RWPE2 (cell line): Measurements from ENCODE around the gene DNAH3.
"Not testable (repeated sequence)": the region's sequence is repeated elsewhere in the genome, so short reads cannot be mapped to it uniquely, and the experiment has no call there.

ENCODE experiments used
- ATAC-seq: fragments of 200-7000 bp; cut with Tn5 transposase; 3 replicates; pipeline ENCODE4 v1.9.1; 2021; ENCODE audit warnings: low read depth
- DNase-seq: peaks from one replicate; pipeline ENCODE4 v3.0.0-alpha.2; 2020; ENCODE audit warnings: low spot score
- H3K27ac ChIP-seq: fragments of 450-650 bp; 2 replicates; pipeline ENCODE4 v1.5.1; 2017; ENCODE audit warnings: mild to moderate bottlenecking; ENCODE audit not compliant: poor library complexity, severe bottlenecking
- H3K27me3 ChIP-seq: fragments of 250-450 bp; sonication (Bioruptor Pico); 2 replicates; pipeline ENCODE4 v1.5.1; 2021; ENCODE audit warnings: mild to moderate bottlenecking, moderate library complexity; ENCODE audit not compliant: insufficient read depth, poor library complexity, severe bottlenecking
- H3K36me3 ChIP-seq: fragments of 250-450 bp; sonication (Bioruptor Pico); 2 replicates; pipeline ENCODE4 v1.5.1; 2020; ENCODE audit warnings: low read depth, mild to moderate bottlenecking, moderate library complexity
- H3K4me1 ChIP-seq: fragments of 250-450 bp; sonication (Bioruptor Pico); 2 replicates; pipeline ENCODE4 v1.5.1; 2021; ENCODE audit warnings: mild to moderate bottlenecking, moderate library complexity; ENCODE audit not compliant: insufficient read depth, poor library complexity, severe bottlenecking
- H3K4me3 ChIP-seq: fragments of 250-450 bp; sonication (Bioruptor Pico); 2 replicates; pipeline ENCODE4 v1.5.1; 2021; ENCODE audit warnings: mild to moderate bottlenecking, moderate library complexity; ENCODE audit not compliant: severe bottlenecking
- H3K9me3 ChIP-seq: fragments of 250-450 bp; sonication (Bioruptor Pico); 2 replicates; pipeline ENCODE4 v1.5.1; 2021; ENCODE audit warnings: mild to moderate bottlenecking, moderate library complexity; ENCODE audit not compliant: severe bottlenecking
- TF ChIP-seq, protein P1 (sequence below): fragments of 450-650 bp; IDR thresholded peaks from one replicate; pipeline ENCODE4 v1.5.1; 2017; ENCODE audit warnings: mild to moderate bottlenecking, moderate library complexity; ENCODE audit not compliant: poor library complexity, severe bottlenecking

Gene DNAH3

DNA sequence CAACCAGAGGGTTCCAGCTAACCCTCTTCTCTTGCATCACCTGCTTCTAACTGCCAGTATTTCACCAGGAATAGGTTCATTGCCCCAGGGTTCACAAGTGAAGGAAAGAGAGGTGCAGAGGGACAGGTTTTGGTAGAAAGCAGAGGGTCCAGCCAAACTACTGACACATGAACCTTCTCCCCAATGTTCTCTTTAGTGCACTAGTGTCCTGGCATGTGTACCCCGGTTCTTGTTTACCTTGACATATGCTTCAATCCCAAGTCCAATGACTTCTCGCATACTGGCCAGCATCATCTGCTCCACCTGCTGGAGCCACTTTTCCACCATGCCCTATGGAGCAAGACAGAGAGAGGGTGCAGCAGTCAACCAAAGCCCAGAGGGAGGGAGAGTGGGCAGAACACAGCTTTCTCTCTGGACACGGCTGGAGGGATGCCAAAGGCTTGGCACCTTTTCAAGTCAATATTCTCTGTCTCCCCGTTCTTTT, 90.6 kb downstream of the DNAH3 start:
- H3K9me3 ChIP-seq: no peaks in the 10 kb centered on the region
- no peaks in the 10 kb centered on the region for H3K4me1 ChIP-seq
- H3K27ac ChIP-seq: no peak overlapping the region
- no peak for ATAC-seq
- H3K36me3 ChIP-seq: no peaks in the 10 kb centered on the region
- TF ChIP-seq, protein P1, sequence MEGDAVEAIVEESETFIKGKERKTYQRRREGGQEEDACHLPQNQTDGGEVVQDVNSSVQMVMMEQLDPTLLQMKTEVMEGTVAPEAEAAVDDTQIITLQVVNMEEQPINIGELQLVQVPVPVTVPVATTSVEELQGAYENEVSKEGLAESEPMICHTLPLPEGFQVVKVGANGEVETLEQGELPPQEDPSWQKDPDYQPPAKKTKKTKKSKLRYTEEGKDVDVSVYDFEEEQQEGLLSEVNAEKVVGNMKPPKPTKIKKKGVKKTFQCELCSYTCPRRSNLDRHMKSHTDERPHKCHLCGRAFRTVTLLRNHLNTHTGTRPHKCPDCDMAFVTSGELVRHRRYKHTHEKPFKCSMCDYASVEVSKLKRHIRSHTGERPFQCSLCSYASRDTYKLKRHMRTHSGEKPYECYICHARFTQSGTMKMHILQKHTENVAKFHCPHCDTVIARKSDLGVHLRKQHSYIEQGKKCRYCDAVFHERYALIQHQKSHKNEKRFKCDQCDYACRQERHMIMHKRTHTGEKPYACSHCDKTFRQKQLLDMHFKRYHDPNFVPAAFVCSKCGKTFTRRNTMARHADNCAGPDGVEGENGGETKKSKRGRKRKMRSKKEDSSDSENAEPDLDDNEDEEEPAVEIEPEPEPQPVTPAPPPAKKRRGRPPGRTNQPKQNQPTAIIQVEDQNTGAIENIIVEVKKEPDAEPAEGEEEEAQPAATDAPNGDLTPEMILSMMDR: no peak
- no peak overlapping the region for H3K4me3 ChIP-seq
- DNase-seq: no peak
- H3K27me3 ChIP-seq: no peaks in the 10 kb centered on the region

DNA sequence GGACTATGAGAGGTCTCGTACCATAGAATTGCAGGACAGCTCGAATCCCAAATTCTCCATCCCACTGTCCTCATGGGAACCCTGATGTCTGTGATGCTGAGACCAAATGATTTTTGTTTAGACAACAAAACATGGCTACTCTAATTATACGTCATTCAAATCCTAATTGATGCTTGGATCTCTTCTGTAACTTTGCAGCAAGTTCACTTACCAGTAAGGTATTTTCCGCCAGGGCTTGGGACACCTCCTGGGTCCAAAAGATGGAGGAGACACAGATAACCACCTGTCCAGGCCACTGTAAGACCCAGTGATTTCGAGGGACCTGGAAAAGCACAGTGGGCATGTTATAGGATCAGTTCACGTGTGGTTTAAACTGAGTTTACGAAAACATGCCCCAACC, 92.8 kb downstream of the DNAH3 start:
- no peak overlapping the region for H3K4me3 ChIP-seq
- TF ChIP-seq, protein P1: no peak
- no peaks in the 10 kb centered on the region for H3K36me3 ChIP-seq
- no peaks in the 10 kb centered on the region for H3K9me3 ChIP-seq
- H3K4me1 ChIP-seq: no peaks in the 10 kb centered on the region
- ATAC-seq (no peak), DNase-seq (no peak)
- H3K27ac ChIP-seq: no peak overlapping the region
- no peaks in the 10 kb centered on the region for H3K27me3 ChIP-seq

DNA sequence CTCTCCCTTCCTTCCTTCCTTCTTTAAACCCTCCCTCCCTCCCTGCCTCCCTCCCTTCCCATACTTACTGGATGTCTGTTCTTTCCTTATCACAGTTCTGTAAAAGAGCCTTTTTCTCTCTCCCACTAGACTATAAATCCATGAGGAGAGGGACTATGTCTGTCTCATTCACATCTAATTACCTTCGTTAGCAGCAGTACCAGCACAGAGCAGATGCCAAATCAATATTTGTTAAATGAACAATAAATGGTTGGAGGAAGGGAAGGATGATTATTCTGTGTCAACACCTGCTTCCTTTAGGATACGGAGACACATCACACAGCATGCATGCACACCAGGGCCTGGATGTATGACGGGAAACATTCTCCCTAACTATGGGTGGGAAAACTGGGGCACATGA, 94.2 kb downstream of the DNAH3 start:
- H3K4me3 ChIP-seq: no peak overlapping the region
- H3K4me1 ChIP-seq: no peaks in the 10 kb centered on the region
- no peaks in the 10 kb centered on the region for H3K27me3 ChIP-seq
- TF ChIP-seq, protein P1: no peak
- ATAC-seq: no peak
- no peaks in the 10 kb centered on the region for H3K36me3 ChIP-seq
- no peaks in the 10 kb centered on the region for H3K9me3 ChIP-seq
- no peak for DNase-seq
- no peak overlapping the region for H3K27ac ChIP-seq

DNA sequence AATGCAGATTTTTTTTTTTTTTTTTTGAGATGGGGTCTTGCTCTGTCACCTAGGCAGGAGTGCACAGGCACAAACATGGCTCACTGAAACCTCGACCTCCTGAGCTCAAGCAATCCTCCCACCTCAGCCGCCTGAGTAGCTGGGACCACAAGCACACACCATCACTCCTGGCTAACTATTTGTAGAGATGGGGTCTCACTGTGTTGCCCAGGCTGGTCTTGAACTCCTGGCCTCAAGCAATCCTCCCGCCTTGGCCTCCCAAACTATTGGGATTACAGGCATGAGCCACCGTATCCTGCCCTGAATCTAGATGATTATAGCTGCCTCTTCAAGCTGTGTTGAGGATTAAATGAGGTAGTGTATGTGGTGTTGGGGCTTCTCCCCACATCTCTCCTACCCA, 94.9 kb downstream of the DNAH3 start:
- not testable (repeated sequence) for H3K27ac ChIP-seq, H3K4me3 ChIP-seq, H3K4me1 ChIP-seq, H3K36me3 ChIP-seq, H3K9me3 ChIP-seq, ATAC-seq, DNase-seq, H3K27me3 ChIP-seq

DNA sequence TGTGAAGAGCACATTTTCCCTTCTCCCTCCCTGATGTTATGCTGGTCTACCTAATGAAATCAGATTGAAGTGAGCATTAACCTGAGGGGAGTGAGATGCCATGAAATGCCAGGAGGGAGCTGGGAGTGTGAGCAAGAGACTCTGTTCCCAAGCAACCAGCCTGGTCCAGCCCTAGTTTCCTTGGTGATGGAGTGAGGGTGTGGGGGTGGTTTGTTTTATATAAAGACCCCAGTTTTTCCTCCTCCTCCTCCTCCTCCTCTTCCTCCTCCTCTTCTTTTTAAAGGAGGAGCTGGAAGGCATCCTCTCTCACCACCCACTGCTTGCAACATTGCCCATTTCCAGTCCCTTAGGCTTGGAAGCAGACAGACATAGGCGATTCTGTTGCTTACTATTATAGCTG, 97.1 kb downstream of the DNAH3 start:
- TF ChIP-seq, protein P1: no peak
- H3K27me3 ChIP-seq: no peaks in the 10 kb centered on the region
- no peaks in the 10 kb centered on the region for H3K36me3 ChIP-seq
- ATAC-seq: no peak
- H3K9me3 ChIP-seq: no peaks in the 10 kb centered on the region
- H3K27ac ChIP-seq: no peak overlapping the region
- H3K4me1 ChIP-seq: no peaks in the 10 kb centered on the region
- no peak for DNase-seq
- H3K4me3 ChIP-seq: no peak overlapping the region

DNA sequence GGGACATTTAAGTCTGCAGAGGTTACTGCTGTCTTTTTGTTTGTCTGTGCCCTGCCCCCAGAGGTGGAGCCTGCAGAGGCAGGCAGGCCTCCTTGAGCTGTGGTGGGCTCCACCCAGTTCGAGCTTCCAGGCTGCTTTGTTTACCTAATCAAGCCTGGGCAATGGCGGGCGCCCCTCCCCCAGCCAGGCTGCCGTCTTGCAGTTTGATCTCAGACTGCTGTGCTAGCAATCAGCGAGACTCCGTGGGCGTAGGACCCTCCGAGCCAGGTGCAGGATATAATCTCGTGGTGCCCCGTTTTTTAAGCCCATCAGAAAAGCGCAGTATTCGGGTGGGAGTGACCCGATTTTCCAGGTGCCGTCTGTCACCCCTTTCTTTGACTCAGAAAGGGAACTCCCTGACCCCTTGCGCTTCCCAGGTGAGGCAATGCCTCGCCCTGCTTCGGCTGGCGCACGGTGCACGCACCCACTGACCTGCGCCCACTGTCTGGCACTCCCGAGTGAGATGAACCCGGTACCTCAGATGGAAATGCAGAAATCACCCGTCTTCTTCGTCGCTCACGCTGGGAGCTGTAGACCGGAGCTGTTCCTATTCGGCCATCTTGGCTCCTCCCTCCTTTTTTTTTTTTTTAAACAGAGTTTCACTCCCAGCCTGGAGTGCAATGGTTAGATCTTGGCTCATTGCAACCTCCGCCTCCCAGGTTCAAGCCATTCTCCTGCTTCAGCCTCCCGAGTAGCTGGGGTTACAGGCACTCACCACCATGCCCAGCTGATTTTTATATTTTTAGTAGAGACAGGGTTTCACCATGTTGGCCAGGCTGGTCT, 102.3 kb downstream of the DNAH3 start:
- H3K27me3 ChIP-seq, H3K36me3 ChIP-seq, H3K4me3 ChIP-seq, H3K4me1 ChIP-seq, H3K27ac ChIP-seq, ATAC-seq, DNase-seq, H3K9me3 ChIP-seq: not testable (repeated sequence)
